H1 (cell line): Measurements from ENCODE around the gene SLC2A13. TPM values are rescaled to one million over a fixed set of nuclear protein-coding genes. Genes with fewer than 3 reads are reported as not detected.
"Not testable (repeated sequence)": the region's sequence is repeated elsewhere in the genome, so short reads cannot be mapped to it uniquely, and the experiment has no call there.

ENCODE experiments used
- CTCF ChIA-PET: fragments of 300-600 bp; sonication (Branson Sonifier 250); formaldehyde crosslinking; loops from one replicate; lab custom pipeline; 2021; ENCODE audit not compliant: partially characterized antibody; lab: Charles Lee
- POLR2A ChIA-PET: fragments of 300-600 bp; sonication (Branson Sonifier 250); formaldehyde crosslinking; loops from one replicate; lab custom pipeline; 2021; ENCODE audit warnings: inconsistent platforms; ENCODE audit not compliant: partially characterized antibody; lab: Charles Lee
- DNase-seq, 2 experiments: peaks; one replicate each; pipeline versions ENCODE4 v3.0.0 to v3.0.0-alpha.2; 2010 to 2022; ENCODE audit warnings: low spot score in 2 of 2, low read depth in 1 of 2, mixed read lengths in 1 of 2
- FAIRE-seq: peaks from 2 replicates; lab custom pipeline; 2011; peaks lifted over from hg19 to GRCh38; lab: Jason Lieb, UNC
- H2AFZ ChIP-seq: 2 replicates; pipeline ENCODE4 v1.8.1; 2012; ENCODE audit warnings: low read length, inconsistent platforms
- H2AK5ac ChIP-seq: 2 replicates; pipeline ENCODE4 v1.6.1; 2013; ENCODE audit warnings: low read depth, low read length
- H2BK120ac ChIP-seq: replicated peaks from 2 replicates; pipeline ENCODE3; 2013; ENCODE audit warnings: low read depth, low read length, inconsistent platforms
- H2BK12ac ChIP-seq: 2 replicates; pipeline ENCODE4 v1.6.1; 2013; ENCODE audit warnings: low read depth, low read length
- H2BK15ac ChIP-seq: 2 replicates; pipeline ENCODE4 v1.6.1; 2013; ENCODE audit warnings: low read length
- H2BK20ac ChIP-seq: 2 replicates; pipeline ENCODE4 v1.6.1; 2013; ENCODE audit warnings: low read length
- H2BK5ac ChIP-seq: 2 replicates; pipeline ENCODE4 v1.6.1; 2013; ENCODE audit warnings: low read depth, low read length
- H3K14ac ChIP-seq: 2 replicates; pipeline ENCODE4 v1.6.1; 2013; ENCODE audit warnings: inconsistent platforms; ENCODE audit not compliant: insufficient read length
- H3K18ac ChIP-seq: 2 replicates; pipeline ENCODE4 v1.6.1; 2013; ENCODE audit warnings: low read length; ENCODE audit errors: extremely low read depth
- H3K23ac ChIP-seq: 2 replicates; pipeline ENCODE4 v1.6.1; 2013; ENCODE audit warnings: inconsistent platforms; ENCODE audit not compliant: insufficient read length
- H3K23me2 ChIP-seq: 2 replicates; pipeline ENCODE4 v1.6.1; 2013; ENCODE audit warnings: low read depth, low read length
- H3K27ac ChIP-seq: 2 replicates; pipeline ENCODE4 v1.6.1; 2011; ENCODE audit warnings: low read depth, low read length, inconsistent platforms
- H3K27me3 ChIP-seq, 4 experiments: replicated peaks in 1 of 4; 1 replicate in 1 of 4; 2 replicates in 3 of 4; pipeline versions ENCODE4 v1.6.1 to v1.8.1; 2011 to 2013; ENCODE audit warnings: low read length in 3 of 4, mild to moderate bottlenecking in 3 of 4, inconsistent platforms in 2 of 4, mixed read lengths in 2 of 4, moderate library complexity in 1 of 4; ENCODE audit not compliant: control insufficient read depth in 3 of 4, insufficient read depth in 3 of 4; ENCODE audit errors: extremely low read depth in 1 of 4
- H3K36me3 ChIP-seq, 4 experiments: 2 replicates each; pipeline versions ENCODE4 v1.6.1 to v1.8.1; 2011 to 2013; ENCODE audit warnings: mild to moderate bottlenecking in 4 of 4, low read length in 3 of 4, moderate library complexity in 2 of 4, control low read depth in 1 of 4, inconsistent platforms in 1 of 4; ENCODE audit not compliant: insufficient read depth in 4 of 4, control insufficient read depth in 2 of 4
- H3K4ac ChIP-seq: replicated peaks from 2 replicates; pipeline ENCODE3; 2013; ENCODE audit warnings: low read length, low read depth, mixed read lengths, inconsistent platforms; ENCODE audit not compliant: insufficient read length
- H3K4me1 ChIP-seq, 4 experiments: replicated peaks in 1 of 4; 1 replicate in 1 of 4; 2 replicates in 3 of 4; pipeline versions ENCODE4 v1.6.1 to v1.8.1; 2011 to 2013; ENCODE audit warnings: low read length in 3 of 4, inconsistent platforms in 2 of 4, mixed read lengths in 1 of 4; ENCODE audit not compliant: insufficient read depth in 4 of 4, control insufficient read depth in 3 of 4
- H3K4me2 ChIP-seq, 2 experiments: 2 replicates each; pipeline versions ENCODE4 v1.6.1 to v1.8.1; 2011 to 2013; ENCODE audit warnings: low read depth in 2 of 2, low read length in 2 of 2, control low read depth in 1 of 2, inconsistent platforms in 1 of 2, mild to moderate bottlenecking in 1 of 2; ENCODE audit not compliant: insufficient read depth in 1 of 2
- H3K4me3 ChIP-seq, 4 experiments: fragments of 200-600, 300-600 bp in 1 of 4; sonication (generic), shearing (Covaris generic), sonication (Bioruptor Twin) in 1 of 4; 2 replicates each; pipeline versions ENCODE4 v1.5.1 to v1.8.1; 2011 to 2016; ENCODE audit warnings: low read length in 4 of 4, low read depth in 3 of 4, control low read depth in 2 of 4, inconsistent platforms in 2 of 4, mild to moderate bottlenecking in 2 of 4, mixed read lengths in 1 of 4, moderate library complexity in 1 of 4; ENCODE audit not compliant: insufficient read depth in 2 of 4; ENCODE audit errors: extremely low read depth in 1 of 4
- H3K56ac ChIP-seq: replicated peaks from 2 replicates; pipeline ENCODE3; 2013; ENCODE audit warnings: low read depth, mild to moderate bottlenecking, mixed read lengths, low read length, inconsistent platforms; ENCODE audit not compliant: insufficient read length
- H3K79me1 ChIP-seq: 2 replicates; pipeline ENCODE4 v1.6.1; 2013; ENCODE audit warnings: low read depth, low read length, control low read depth
- H3K79me2 ChIP-seq, 2 experiments: 2 replicates each; pipeline versions ENCODE4 v1.6.1 to v1.8.1; 2012 to 2013; ENCODE audit warnings: low read length in 2 of 2, mild to moderate bottlenecking in 2 of 2, inconsistent platforms in 1 of 2; ENCODE audit not compliant: insufficient read depth in 2 of 2, control insufficient read depth in 1 of 2
- H3K9ac ChIP-seq, 4 experiments: replicated peaks in 1 of 4; 1 replicate in 1 of 4; 2 replicates in 3 of 4; pipeline versions ENCODE4 v1.6.1 to v1.8.1; 2011 to 2013; ENCODE audit warnings: low read depth in 3 of 4, low read length in 3 of 4, control low read depth in 2 of 4, mild to moderate bottlenecking in 2 of 4, moderate library complexity in 2 of 4, inconsistent platforms in 1 of 4; ENCODE audit errors: extremely low read depth in 1 of 4
- H3K9me3 ChIP-seq, 2 experiments: 2 replicates each; pipeline versions ENCODE4 v1.6.1 to v1.8.1; 2012 to 2013; ENCODE audit warnings: mild to moderate bottlenecking in 2 of 2, moderate library complexity in 2 of 2, control low read depth in 1 of 2, inconsistent platforms in 1 of 2, low read depth in 1 of 2, low read length in 1 of 2, mixed read lengths in 1 of 2; ENCODE audit not compliant: insufficient read depth in 2 of 2
- H4K20me1 ChIP-seq, 2 experiments: replicated peaks in 1 of 2; 2 replicates each; pipeline versions ENCODE3 to v1.8.1; 2011 to 2013; ENCODE audit warnings: inconsistent platforms in 2 of 2, low read length in 2 of 2, mild to moderate bottlenecking in 1 of 2; ENCODE audit not compliant: insufficient read depth in 2 of 2, control insufficient read depth in 1 of 2
- H4K5ac ChIP-seq: 2 replicates; pipeline ENCODE4 v1.6.1; 2013; ENCODE audit warnings: low read length, low read depth, mixed read lengths, inconsistent platforms; ENCODE audit not compliant: insufficient read length
- H4K8ac ChIP-seq: 2 replicates; pipeline ENCODE4 v1.8.0; 2013; ENCODE audit warnings: mild to moderate bottlenecking, moderate library complexity, low read length, inconsistent platforms; ENCODE audit not compliant: insufficient read depth; ENCODE audit errors: extremely low read depth
- H4K91ac ChIP-seq: replicated peaks from 2 replicates; pipeline ENCODE3; 2013; ENCODE audit warnings: low read length, mixed read lengths, inconsistent platforms; ENCODE audit not compliant: insufficient read length
- WGBS, 2 experiments: shearing (Covaris generic) in 1 of 2; methylation state at CpG; one replicate each; pipeline versions ENCODE4 v1.1.6 to v1.1.7; 2013 to 2015; ENCODE audit warnings: low lambda C conversion rate in 2 of 2, mixed read lengths in 2 of 2, inconsistent platforms in 1 of 2, low coverage in 1 of 2, missing lambda C conversion rate in 1 of 2; ENCODE audit not compliant: insufficient replicate concordance in 2 of 2, insufficient coverage in 1 of 2, insufficient read length in 1 of 2; ENCODE audit errors: extremely low coverage in 1 of 2, missing lambda C conversion rate in 1 of 2; 5-methylcytosine and 5-hydroxymethylcytosine counted together
- polyA plus RNA-seq, 7 experiments: library from polyadenylated mRNA; depleted of rRNA in 3 of 7; stranded (reverse) in 5 of 7; unstranded in 2 of 7; fragments of >200 nt in 5 of 7; fragments of 200-250 nt in 2 of 7; gene quantifications; 1 replicate in 5 of 7; 2 replicates in 1 of 7; 4 replicates in 1 of 7; pipeline versions ENCODE4 v1.2.1 to v1.2.3, GENCODE V29; 2011 to 2013; ENCODE audit warnings: missing spikeins in 2 of 7, mixed read lengths in 2 of 7
- total RNA-seq: library from RNA; stranded (reverse); fragmentation: NEBNext Ultra II Directional; extraction: Animal tissue kit (Norgen Biotek cat#: 25700); gene quantifications from 2 replicates; pipeline ENCODE4 v1.2.1, GENCODE V29; 2021

Gene SLC2A13
- total and polyA plus RNA-seq, 2 of the 8 experiments (the other 6 are each of a cell fraction or from before 2014, with no cell fraction given) = 2.8 to 9.6 TPM

DNA sequence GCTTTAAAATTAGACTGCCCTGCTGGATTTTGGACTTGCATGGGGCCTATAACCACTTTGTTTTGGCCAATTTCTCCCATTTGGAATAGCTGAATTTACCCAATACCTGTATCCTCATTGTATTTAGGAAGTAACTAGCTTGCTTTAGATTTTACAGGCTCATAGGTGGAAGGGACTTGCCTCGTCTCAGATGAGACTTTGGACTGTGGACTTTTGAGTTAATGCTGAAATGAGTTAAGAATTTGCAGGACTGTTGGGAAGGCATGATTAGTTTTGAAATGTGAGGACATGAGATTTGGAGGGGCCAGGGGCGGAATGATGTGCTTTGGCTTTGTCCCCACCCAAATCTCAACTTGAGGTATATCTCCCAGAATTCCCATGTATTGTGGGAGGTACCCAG lies 320.1 kb downstream of the SLC2A13 start:
- H4K5ac ChIP-seq, H3K4me2 ChIP-seq, H3K27ac ChIP-seq, H3K36me3 ChIP-seq, H3K23ac ChIP-seq, H3K4me1 ChIP-seq, H4K20me1 ChIP-seq, CTCF ChIA-PET, H3K9me3 ChIP-seq, H4K8ac ChIP-seq, H3K56ac ChIP-seq, H3K4me3 ChIP-seq, H2AK5ac ChIP-seq, H3K14ac ChIP-seq, H3K27me3 ChIP-seq, H2BK5ac ChIP-seq, H3K23me2 ChIP-seq, FAIRE-seq, H2BK15ac ChIP-seq, H3K79me2 ChIP-seq, POLR2A ChIA-PET, H3K9ac ChIP-seq, DNase-seq, H2AFZ ChIP-seq, H4K91ac ChIP-seq, H2BK120ac ChIP-seq, H3K18ac ChIP-seq, H3K79me1 ChIP-seq, H2BK20ac ChIP-seq, H2BK12ac ChIP-seq, H3K4ac ChIP-seq: not testable (repeated sequence)
- 97% methylated on average over 2 of the region's 2 CpGs; no CpG with 5 or more reads in 1 of the 2 experiments for WGBS, 2 experiments
